HG02852 (cell line): ENCODE results near the gene TCP11.

Source experiments
- ATAC-seq: cut with Tn5 transposase; IDR thresholded peaks from one replicate; pipeline ENCODE4 v1.9.1; 2021; ENCODE audit warnings: mild to moderate bottlenecking, moderate library complexity; ENCODE audit not compliant: unreplicated experiment

Gene TCP11

GRCh38 chr6:35173427-35174087 lies 32.4 kb upstream of the TCP11 start:
- ATAC-seq, result no peak

GRCh38 chr6:35173044-35173426 lies 31.9 kb upstream of the TCP11 start:
- no peak for ATAC-seq

GRCh38 chr6:35170891-35171290 lies 29.8 kb upstream of the TCP11 start:
- no peak for ATAC-seq

- ATAC-seq, result no peak
These were observed 29.0 kb upstream of the TCP11 start for GRCh38 chr6:35170166-35170565.

- ATAC-seq, result no peak
These were observed 27.3 kb upstream of the TCP11 start for GRCh38 chr6:35168461-35168861.

- no peak for ATAC-seq
These were observed 26.4 kb upstream of the TCP11 start for GRCh38 chr6:35167505-35167904.

GRCh38 chr6:35166520-35166919 lies 25.4 kb upstream of the TCP11 start:
- no peak for ATAC-seq

GRCh38 chr6:35166116-35166515 lies 25.0 kb upstream of the TCP11 start:
- no peak for ATAC-seq

- ATAC-seq, result no peak
These were observed 24.5 kb upstream of the TCP11 start for GRCh38 chr6:35165630-35166071.

- no peak for ATAC-seq
These were observed 23.7 kb upstream of the TCP11 start for GRCh38 chr6:35164868-35165267.

- ATAC-seq, result no peak
These were observed 23.1 kb upstream of the TCP11 start for GRCh38 chr6:35164277-35164676.

GRCh38 chr6:35163836-35164235 lies 22.7 kb upstream of the TCP11 start:
- ATAC-seq, result no peak

- no peak for ATAC-seq
These were observed 20.9 kb upstream of the TCP11 start for GRCh38 chr6:35161776-35162607.

GRCh38 chr6:35161266-35161665 lies 20.1 kb upstream of the TCP11 start:
- no peak for ATAC-seq

- no peak for ATAC-seq
These were observed 19.5 kb upstream of the TCP11 start for GRCh38 chr6:35160642-35161041.

- ATAC-seq, result no peak
These were observed 17.4 kb upstream of the TCP11 start for GRCh38 chr6:35158520-35158919.

GRCh38 chr6:35154947-35155346 lies 13.8 kb upstream of the TCP11 start:
- no peak for ATAC-seq

- ATAC-seq, result no peak
These were observed 13.1 kb upstream of the TCP11 start for GRCh38 chr6:35154262-35154661.

- ATAC-seq, result no peak
These were observed 11.0 kb upstream of the TCP11 start for GRCh38 chr6:35152067-35152707.

GRCh38 chr6:35151466-35151865 lies 10.3 kb upstream of the TCP11 start:
- no peak for ATAC-seq

GRCh38 chr6:35149891-35150566 lies 8.9 kb upstream of the TCP11 start:
- ATAC-seq, result no peak
